ENCODE results near the gene VSIG8.

Gene VSIG8

DNA sequence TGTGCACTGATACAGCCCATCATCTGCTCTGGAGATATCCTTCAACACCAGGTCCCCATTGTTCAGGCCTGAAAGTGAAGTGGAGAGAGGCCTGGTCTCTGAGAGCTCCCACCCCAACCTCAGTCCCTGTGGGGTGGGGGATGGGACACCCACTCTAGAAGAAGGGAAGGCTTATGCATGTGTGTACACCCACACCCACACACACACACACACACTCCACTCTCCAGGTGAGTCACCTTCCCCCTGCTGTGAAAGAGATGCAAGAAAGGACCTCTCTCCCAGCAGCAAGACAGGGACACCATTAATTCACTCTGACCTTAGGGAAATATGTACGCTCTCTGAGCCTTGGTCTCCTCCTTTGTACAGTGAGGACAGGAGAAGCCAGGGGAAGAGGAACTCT lies 5.9 kb downstream of the VSIG8 start:
- no peak for DNase-seq (ENCODE audit: low read depth, low spot score)

DNA sequence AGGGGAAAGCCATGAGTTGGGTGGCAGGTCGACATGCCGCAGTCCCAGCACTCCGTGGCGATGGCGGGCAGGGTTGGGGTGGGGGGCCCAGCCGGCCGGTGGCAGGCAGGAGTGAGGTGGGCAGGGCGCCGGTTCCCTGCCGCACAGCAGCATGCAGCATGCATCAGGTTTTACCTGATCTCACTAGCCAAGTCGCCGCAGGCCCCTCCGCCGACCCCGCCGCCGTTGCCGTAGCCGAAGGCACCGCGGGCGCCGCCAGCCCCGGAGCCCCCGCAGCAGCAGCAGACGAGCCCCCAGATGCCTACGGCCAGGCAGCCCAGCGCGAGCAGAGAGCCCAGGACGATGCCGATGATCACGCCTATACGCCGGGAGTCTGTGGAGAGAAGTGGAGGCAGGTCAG lies 6.7 kb downstream of the VSIG8 start:
- no peak for DNase-seq (ENCODE audit: low read depth, low spot score)

DNA sequence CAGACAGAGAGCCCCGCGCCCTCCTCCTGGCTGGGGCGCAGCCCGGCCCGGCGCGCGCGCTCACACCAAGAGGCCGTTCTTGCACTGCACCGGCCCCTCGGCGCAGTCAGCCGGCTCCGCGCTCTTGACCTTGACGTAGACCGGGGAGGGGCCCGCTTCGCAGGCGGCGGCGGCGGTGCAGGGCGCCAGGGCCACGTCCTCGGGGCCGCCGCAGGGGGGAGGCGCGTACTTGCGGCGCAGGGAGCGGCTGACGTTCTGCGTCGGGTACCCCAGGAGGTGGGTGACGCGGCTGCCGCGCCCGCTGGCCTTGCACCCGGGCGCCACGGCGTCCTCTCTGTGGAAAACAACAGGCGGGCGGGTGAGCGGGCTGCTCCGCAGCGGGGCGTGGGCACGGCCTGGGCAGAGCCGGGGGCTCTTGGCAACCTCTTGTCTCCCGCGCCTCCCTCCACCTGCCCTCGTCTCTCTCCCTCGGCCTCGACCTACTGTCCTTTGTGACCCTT lies 7.7 kb downstream of the VSIG8 start:
- DNase-seq (ENCODE audit: low read depth, low spot score) = no peak

DNA sequence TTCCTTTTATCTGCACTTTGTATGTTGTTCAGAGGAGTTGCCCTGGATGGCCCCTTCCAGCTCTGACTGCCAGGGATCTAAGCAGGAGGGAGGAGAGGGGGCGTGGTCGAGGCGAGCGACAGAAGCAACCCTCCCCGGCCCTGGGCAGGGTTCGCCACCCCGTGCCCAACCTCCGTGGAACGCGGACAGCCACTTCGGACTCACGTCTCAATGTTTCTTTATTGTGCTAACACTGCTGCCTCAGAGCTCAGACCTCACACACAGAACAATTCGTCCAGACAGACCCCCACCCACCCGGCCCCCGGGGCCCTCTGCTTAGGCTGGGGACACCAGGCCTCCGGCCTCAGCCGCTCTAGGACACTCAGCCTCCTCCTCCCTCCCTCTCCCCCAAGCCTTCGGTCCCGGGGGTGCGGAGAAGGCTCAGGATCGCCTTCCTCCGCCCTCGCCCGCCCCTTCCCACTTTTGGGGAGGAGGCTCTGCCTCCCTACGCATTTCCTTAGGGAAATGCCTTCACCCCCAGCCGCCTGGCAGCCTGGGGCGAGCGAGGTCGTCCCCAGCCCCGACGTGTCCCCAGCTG lies 8.3 kb downstream of the VSIG8 start:
- DNase-seq (ENCODE audit: low read depth, low spot score) = no peak

DNA sequence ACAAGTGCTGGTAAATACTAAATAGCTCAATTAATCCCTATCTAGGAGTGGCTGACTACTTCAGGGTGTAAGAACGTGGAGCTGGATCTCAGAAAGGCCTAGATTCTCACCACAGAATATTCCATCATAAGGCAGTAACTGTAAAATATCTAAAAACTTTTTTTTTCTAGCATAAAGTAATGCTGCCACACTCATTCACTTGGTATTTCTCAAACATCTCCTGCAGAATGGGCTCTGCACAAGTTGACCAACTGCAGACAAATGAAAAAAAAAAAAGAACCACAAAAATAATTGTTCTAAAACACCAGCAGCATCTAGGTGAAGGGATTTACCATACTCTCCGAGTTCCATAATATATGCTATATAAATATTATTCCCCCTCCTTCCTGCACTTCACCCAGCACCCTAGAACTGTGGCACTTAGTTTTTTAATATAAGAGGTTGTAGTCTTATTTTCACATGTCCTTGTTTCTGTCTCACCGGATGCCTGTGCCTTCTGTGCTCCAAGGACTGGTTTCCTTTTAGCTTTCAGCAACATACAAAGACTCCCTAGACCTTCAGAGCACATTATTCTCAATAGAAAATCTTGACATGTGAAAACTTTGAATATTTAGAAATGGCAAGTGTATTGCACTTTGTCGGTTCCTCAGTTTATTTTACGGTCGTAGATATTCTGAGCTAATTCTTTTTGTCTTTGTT lies 8.9 kb downstream of the VSIG8 start:
- no peak for DNase-seq (ENCODE audit: low read depth, low spot score)

DNA sequence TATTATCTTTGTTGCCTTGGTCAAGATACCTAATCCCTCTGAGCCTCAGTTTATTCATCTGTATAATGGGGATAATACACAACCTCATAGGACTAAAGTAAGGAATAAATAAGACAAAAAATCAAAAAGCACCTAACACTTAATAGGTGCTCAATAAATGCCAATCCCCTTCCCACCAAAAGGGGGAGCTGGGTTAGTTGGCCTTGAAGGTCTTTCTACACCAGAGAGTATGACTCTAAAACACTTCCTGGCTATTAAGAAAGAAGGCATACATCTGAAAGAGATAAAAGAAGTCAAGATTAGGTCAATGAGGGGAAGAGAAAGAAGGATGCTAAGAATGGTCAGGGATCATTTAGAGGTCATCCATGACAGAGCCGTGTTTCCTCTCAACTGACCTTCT lies 11.1 kb downstream of the VSIG8 start:
- DNase-seq (ENCODE audit: low read depth, low spot score) = no peak

DNA sequence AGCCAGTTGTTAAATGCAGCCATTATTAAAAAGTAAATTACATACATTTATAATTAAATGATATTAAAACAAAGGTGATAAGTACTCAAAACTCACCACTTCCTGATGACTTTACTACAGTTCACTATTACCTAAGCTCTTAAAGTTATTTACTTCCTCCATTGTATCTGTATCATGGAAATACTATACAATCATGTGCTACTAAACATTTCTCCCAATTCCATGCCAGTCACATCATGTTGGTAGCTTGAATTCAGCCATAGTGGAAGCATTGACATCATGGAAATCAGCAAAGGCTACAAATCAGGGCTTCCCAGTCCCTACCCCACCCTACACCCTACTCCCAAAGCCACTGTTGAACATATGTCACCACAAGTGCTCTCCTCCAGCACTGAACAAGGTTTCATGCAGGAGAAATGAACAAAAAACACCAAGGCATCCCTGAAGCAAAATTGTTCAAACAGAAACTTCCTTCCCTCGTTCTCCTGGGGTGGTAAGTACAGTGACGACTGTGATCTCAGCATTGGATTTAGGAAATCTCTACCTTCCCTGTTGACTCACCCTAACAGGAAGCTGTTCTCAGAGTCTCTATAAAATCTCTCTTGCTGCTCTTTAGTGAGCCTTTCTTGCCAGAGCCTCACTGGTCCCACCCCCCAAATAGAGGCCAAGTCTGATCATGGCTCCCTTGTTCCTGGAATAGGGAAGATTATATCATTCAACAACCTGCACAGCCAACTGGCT lies 12.7 kb downstream of the VSIG8 start:
- no peak for DNase-seq (ENCODE audit: low read depth, low spot score)

DNA sequence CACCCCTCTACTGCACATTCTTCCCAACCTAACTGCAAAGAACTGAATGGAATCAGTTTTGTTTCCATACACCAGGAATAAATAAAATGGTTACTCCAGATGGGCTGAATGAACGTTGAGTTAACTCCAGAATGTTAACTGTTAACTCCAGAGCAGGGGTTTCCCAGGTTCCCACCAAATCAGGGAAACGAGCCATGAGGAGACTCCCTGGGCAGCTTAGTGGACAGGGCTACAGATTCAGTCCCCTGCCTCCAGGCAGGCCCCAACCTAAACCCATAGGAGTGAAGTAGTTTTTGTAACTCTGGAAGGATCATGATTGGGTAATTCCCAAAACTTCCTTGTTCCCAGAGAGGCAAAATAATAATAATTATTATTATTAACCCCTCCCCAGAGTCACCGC lies 14.1 kb downstream of the VSIG8 start:
- no peak for DNase-seq (ENCODE audit: low read depth, low spot score)

DNA sequence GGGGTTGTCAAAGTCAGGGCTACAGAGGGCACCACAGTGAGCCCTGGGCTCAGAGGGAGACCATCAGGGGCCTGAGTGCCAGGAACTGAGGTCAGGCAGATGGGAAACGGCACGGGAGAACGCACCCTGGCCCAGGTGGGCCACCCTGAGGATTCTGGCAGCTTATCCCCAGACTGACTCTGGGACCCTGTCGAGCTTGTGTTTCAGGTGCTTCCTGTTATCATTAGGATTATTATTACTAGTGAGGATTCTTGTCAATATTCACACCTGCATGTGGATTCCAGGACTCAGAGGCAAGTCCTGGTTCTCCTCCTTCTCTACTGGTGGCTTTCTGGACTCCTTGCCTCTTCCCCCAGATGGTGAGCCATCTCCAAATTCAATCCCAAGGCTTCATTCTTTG lies 15.2 kb downstream of the VSIG8 start:
- DNase-seq (ENCODE audit: low read depth, low spot score) = no peak

DNA sequence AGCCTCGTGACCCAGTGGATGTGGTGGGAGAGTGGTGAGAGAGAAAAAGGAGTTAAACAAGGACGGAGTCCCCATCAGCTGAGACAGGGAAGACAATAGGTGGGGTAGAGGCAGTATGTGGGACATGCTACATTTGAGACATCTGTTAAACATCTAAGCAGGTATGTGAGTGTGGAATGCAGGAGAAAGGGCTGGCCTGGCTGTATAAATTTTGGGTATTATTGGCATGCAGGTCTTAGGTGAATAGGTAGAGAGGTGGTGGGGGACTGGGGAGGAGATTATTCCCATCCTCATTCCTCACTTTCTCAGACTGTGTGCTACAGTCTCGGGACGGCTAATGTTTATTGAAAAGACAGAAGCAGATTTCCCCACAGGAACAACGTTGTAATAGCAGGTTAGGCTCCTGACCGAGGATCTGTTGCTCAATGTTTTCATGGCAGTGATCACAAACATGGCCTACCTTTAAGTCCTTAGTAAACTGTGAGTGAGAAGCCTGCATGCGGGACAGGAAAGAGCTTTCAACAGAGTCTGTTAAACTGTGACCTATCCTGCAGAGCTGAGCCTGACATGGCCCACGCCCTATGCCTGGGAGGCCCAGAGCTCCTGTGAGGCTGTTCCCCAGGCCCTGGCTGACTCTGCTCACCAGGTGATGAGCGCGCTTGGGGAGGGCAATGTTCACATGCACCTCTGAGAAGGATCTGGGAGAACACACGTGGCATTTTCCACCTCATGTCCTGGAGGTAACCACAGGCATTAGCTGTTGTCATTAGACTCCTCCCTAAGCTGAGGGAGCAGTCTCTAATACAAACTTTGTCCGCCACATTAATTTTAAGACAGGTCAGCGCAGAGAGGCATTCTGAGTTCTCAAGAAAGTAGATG lies 16.5 kb downstream of the VSIG8 start:
- no peak for DNase-seq (ENCODE audit: low read depth, low spot score)

DNA sequence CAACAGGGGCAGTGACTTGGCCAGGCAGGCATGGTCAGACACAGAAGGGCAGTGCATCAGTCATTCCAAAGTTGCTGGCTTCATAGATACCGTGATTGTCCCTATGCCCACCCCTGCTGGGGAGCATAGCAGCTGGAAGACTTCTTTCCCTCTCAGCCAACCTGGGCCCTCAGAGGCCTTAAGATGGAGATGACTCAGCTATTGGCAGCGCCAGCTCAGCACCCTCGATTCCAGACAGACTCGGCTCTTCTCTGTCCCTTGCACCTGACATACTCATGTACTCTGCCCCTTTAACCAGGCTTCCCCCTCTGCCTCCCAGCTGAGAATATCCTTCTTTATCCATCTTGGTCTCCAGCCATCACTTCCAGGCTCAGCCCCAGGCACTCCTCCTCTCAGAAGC lies 19.0 kb downstream of the VSIG8 start:
- DNase-seq (ENCODE audit: low read depth, low spot score) = no peak

DNA sequence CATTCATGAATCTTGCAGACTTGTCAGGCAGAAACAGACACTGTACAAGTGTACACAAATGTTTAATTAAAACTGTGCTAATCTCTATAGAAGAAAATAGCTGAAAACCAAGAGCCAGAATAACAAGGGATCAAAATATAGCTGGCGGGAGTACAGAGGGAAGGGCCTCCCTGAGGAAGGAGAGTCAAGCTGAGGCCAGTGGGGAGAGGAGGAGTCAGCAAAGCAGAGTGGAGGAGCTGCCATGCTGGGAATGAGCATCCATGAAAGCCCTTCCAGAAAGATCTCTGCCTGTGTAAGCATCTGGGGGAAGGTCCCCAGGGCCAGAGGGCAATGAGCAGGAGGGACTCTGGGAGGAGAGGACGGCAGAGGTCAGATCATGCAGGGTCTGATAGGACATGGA lies 20.7 kb downstream of the VSIG8 start:
- no peak for DNase-seq (ENCODE audit: low read depth, low spot score)

DNA sequence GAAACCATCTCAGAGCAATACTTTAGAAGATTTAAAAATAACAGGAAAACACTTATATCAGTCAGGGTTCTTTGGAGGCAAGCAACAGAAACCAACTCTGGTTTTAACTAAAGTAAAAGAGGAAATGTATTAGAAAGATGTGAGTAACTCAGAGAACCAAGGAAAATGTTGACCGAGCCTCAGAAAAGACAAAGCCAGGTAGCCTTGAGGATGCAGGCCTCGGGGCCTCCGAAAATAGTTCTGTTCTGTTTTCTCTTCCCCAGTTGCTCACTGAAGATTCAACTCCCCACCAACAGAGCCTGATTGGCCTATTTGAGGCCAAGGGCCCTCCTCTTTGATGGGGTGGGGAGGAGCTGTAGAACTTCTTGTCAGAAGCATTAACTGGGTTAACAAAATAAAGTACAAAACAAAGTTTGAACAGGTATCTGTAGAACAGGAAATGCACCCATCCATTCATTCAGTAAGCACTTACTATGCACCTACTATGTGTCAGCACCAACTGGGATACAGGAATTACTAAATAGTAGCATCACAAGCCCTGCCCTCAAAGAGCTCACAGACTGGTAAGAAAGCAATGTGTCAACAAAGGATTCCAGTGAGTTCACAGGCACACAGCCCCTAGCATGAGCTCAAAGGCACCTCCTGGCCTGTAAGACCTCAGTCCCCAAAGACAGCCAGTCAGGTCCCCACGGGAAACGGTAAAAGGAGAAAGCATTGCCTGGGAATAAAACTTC lies 23.2 kb downstream of the VSIG8 start:
- no peak for DNase-seq (ENCODE audit: low read depth, low spot score)

DNA sequence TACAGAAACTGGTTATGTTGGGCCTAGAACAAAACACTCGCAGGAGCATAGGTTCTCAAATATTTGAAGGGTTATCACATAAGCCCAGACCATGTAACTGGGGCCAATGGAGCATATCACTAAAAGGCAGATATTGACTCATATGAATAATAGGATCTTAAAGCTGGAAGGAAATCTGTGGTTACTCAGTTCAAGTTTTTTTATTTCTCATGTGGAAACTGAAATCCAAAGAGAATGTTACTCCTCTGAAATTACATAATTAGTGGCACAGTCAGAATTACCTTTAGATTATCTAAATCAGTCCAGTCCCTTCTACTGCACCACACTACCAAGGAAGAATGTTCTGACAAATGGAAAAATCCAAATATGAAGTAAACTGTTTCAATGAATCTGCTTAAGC lies 23.7 kb downstream of the VSIG8 start:
- DNase-seq (ENCODE audit: low read depth, low spot score) = no peak

DNA sequence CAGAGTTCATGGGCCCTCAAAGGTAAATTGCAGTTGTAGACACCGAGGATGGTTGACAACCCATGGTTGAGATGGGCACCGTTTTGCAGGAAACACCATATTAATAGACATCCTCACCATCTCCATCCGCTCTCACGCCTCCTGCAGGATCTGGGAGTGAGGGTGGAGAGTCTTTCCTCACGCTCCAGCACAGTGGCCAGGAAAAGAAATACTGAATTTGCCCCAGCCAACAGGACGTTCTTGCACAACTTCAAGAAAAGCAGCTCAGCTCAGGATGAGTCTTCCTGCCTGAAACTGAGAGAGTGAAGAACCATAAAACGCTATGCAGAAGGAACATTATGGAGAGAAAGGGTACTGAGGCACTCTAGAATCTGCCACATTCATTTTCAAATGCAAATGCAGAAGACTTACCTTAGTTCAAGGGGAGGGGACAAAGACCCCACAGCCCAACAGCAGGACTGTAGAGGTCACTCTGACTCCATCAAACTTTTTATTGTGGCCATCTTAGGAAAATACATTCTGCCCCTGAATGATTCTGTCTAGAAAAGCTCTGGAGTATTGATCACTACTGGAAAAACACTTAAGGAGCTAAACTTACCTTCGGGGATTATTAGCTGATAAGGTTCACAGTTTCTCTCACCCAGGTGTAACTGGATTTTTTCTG lies 26.5 kb downstream of the VSIG8 start:
- no peak for DNase-seq (ENCODE audit: low read depth, low spot score)

DNA sequence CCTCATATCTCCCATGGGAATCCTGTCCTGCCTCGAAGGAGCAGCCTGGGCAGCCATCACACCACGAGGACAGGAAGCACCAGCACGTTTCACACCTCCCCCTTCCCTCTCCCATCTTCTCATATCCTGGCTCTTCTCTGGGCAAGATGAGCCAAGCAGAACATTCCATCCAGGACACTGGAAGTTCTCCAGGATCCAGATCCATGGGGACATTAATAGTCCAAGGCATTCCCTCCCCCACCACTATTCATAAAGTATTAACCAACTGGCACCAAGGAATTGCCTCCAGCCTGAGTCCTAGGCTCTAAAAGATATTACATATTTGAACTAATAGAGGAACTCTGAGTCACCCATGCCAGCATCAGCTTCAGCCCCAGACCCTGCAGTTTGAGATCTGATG lies 27.1 kb downstream of the VSIG8 start:
- no peak for DNase-seq (ENCODE audit: low read depth, low spot score)

DNA sequence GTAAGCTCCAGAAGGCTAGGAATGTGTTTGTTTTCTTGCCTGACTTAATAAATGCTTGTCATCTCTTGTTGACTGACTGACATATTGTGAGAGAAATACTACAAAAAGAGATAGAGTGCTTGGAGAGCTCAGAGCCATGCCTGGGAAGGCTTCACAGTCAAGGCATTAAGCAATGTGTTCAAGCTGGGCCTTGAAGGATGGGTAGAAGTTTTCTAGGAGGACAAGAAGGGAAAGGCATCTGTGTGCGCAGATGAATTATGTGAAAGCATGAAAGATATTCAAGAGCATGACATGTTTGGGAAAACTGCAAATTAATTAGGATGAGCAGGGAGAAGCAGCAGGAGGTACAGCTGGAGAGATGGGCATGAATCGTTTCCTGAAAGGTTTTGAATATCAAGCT lies 30.1 kb downstream of the VSIG8 start:
- DNase-seq (ENCODE audit: low read depth, low spot score) = no peak

DNA sequence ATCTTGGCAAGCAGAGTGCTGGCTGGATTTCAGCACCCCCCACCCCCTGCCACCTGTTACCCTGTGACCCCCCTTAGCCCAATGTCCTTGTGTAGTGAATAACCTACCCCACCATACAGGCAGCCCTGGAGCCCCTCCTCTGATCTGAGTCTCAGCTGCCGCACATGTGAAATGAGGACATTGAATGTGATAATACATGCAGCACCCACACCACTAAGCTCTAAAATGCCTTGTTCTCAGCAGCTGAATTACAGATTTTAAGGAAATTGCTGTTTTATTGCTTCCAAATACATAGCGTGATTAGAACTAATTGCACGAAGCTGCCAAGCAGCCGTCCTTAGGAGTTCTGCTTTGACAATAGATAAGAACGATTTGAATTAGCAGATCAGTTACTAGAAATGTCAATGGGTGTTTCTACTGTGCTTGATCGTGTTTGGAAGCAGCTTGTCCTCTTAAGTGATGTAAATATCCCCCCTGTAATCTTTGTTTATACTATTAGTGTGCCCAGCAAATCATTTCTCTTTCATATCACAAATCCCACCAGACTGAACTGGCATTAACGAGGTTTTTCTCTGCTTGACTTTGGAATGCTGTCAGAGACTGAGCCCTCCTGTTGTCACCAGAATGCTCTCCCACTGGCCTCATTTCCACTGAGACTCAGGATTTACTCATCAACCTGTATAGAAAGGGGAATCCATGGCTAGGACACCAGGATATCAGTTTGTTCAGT lies 30.9 kb downstream of the VSIG8 start:
- no peak for DNase-seq (ENCODE audit: low read depth, low spot score)

DNA sequence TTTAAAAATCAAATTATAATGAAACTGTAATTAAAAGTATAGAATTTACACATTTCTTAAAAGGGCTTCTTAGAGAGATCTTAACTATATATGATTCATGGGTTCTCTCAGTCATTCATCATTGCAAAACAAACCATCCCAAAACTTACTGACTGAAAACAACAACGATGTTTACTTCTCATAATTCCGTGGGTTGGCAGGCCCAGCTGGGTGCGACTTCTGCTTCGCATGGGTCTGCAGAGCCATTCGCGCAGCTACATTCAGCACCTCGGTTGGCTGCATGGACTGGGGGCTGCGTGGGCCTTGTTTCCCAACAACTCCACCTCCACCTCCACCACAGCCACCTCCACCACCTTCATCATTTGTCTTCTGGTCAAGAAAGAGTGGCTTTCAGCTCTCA lies 31.7 kb downstream of the VSIG8 start:
- DNase-seq (ENCODE audit: low read depth, low spot score) = no peak

DNA sequence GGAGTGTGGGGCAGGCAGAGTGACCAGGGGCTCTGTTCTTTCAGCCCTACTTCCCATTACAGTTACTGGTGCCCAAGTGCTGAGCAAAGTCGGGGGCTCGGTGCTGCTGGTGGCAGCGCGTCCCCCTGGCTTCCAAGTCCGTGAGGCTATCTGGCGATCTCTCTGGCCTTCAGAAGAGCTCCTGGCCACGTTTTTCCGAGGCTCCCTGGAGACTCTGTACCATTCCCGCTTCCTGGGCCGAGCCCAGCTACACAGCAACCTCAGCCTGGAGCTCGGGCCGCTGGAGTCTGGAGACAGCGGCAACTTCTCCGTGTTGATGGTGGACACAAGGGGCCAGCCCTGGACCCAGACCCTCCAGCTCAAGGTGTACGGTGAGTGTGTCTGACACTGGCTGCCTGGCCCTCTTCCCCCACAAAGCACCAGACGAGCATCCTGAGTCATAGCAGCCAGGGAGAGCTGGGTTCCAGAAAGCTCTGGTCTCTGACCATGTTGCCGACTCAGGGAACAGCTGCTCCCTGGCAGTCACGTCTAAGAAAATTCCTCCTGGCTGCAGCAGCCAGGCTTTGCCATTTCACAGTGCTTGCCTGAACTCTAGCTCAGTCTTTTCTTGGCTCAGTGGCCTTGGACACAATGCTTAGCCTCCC lies 32.5 kb downstream of the VSIG8 start:
- no peak for DNase-seq (ENCODE audit: low read depth, low spot score)
